ENCODE results near the gene BDKRB2.

DNA sequence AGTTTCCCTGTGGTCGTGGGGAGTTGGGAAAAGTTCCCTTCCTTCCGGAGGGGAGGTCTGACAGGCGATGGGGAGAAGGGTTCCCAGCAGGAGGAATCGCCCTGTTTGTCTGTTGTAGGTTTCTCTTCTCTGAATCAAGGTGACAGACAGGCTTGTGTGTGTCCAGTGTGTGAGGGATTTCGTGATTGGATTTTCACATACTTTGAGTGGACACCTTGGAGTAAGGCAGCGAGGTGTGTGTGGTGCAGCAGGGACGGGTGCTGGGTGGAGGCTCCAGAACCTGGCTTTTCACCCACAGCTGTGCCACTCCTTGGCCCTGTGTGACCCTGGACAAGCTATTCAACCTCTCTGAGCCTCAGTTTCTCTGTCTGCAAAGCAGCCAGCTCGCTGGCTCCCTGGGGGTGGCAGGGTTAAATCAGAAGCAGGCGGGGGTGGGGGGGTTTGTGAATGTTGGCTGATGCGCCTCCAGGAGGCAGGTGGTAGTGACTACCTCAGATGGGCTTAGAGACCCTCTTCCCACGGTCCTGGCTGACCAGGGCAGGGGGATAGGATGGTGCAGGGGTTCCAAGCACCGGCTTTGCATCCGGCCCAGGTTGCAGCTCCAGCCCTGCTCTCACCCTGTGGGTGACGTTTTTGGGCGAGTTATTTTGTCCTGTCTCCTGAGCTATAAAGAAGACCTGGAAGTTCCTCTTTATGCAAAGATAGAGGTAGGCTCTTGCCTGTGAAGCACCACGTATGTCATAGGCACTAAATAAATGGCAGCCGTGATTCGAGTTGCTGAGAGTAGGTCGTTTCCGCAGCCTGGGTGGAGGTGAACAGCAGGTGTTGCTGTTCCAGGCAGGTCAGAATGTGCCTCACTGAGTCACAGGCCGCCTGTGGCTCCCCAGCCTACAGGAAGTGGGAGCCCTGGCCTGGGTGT lies 679 bp downstream of the BDKRB2 start:
- TF ChIP-seq EZH2 (IDR thresholded peaks at IDR 0.05) (no peak), POLR2AphosphoS5 (IDR thresholded peaks at IDR 0.05; ENCODE audit: borderline replicate concordance, low read depth, low read length) (no peak)
